ENCODE results near the gene ARHGAP22.

DNA sequence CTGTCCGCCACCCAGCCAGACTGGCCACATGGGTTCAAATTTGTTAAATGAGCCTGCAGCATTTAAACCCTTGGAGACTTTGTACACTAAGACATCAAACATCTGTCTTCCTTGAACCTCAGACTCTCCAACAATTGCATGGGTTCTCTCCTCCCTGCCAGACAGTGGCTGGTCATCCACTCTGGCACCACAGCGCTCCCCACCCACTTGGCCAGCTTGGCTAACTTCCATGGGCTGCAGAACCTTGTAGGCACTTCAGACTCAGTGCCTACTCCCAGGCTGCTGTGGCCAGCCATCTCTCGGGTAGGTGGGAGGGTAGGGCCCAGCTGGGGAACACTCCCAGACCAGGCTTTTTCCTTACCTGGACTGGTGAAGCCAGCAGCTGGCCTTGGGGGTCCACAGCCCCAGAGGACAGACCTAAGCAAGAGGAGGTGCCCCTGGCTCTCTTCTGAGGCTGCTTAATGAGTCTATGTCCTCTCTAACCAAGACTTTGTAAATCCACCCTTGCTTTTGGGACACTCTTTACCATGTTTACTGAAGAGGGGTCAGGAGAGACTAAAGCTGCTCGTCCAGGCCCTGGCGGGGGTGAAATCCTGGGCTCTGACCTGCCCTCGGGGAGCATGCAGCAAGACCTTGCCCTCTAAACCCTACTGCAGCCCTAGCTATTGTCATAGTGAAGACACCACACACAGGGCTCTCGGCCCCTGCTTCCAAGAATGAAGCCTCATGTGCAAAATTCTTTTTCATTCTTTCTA, 82.7 kb downstream of the ARHGAP22 start:
- TF ChIP-seq, protein P1, sequence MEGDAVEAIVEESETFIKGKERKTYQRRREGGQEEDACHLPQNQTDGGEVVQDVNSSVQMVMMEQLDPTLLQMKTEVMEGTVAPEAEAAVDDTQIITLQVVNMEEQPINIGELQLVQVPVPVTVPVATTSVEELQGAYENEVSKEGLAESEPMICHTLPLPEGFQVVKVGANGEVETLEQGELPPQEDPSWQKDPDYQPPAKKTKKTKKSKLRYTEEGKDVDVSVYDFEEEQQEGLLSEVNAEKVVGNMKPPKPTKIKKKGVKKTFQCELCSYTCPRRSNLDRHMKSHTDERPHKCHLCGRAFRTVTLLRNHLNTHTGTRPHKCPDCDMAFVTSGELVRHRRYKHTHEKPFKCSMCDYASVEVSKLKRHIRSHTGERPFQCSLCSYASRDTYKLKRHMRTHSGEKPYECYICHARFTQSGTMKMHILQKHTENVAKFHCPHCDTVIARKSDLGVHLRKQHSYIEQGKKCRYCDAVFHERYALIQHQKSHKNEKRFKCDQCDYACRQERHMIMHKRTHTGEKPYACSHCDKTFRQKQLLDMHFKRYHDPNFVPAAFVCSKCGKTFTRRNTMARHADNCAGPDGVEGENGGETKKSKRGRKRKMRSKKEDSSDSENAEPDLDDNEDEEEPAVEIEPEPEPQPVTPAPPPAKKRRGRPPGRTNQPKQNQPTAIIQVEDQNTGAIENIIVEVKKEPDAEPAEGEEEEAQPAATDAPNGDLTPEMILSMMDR (IDR thresholded peaks at IDR 0.05), result no peak
- no peak for TF ChIP-seq POLR2A (IDR thresholded peaks at IDR 0.05)

Data from heart left ventricle (tissue), 13 donors.